Measurements from ENCODE around the gene WBP2. TPM values are rescaled to one million over a fixed set of nuclear protein-coding genes. Genes with fewer than 3 reads are reported as not detected.

Gene WBP2
- total RNA-seq, 4 donors from 2014 or later, result 24.9 to 44.2 (median 36.9) TPM

DNA sequence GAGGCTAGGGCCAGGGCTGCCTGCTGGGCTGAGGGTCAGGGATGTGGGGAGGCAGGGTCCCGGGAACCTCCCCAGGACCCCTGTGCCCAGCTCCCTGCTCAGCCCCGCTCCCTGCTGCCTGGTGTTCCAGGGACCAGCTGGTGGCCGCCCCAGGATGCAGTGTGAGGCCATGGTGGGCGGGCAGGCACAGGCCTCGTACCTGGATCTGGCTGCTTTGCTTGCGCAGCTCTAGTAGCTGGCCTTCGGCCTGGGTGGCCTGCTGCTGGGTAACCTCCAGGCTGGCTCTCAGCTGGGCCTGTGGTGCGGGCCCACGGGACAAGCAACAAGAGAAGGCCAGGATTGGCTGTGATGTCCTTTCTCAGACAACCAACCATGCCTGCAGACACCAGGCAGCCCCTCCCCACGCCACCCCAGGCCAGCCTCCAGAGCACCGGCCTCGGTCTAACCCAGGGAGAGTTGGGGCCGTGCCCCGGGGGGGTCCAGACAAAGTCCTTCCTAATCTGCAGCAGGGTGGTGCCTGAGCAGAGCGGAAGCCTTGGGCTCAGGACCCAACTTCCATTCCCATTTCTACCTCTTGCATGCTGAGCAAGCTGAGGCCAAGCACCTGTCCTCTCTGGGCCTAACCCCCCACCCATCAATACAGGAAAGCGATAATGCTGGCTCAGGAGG lies 37.6 kb upstream of the WBP2 start:
- 85 to 100% methylated on average over 3 to 13 of the region's 16 CpGs for WGBS, 2 donors
- Histone ChIP-seq H3K27me3 (no peaks in the 10 kb centered on the region), H3K27ac (no peak overlapping the region), H3K36me3 (peaks cover 13 to 55% (median 21%) of the 10 kb centered on the region in 3 donors), H3K4me1 (peaks cover 25 to 56% (median 32%) of the 10 kb centered on the region in 3 donors), H3K9me3 (no peaks in the 10 kb centered on the region), H3K4me3 (no peak overlapping the region)
- TF ChIP-seq, protein P1, sequence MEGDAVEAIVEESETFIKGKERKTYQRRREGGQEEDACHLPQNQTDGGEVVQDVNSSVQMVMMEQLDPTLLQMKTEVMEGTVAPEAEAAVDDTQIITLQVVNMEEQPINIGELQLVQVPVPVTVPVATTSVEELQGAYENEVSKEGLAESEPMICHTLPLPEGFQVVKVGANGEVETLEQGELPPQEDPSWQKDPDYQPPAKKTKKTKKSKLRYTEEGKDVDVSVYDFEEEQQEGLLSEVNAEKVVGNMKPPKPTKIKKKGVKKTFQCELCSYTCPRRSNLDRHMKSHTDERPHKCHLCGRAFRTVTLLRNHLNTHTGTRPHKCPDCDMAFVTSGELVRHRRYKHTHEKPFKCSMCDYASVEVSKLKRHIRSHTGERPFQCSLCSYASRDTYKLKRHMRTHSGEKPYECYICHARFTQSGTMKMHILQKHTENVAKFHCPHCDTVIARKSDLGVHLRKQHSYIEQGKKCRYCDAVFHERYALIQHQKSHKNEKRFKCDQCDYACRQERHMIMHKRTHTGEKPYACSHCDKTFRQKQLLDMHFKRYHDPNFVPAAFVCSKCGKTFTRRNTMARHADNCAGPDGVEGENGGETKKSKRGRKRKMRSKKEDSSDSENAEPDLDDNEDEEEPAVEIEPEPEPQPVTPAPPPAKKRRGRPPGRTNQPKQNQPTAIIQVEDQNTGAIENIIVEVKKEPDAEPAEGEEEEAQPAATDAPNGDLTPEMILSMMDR (IDR thresholded peaks at IDR 0.05), result no peak
- no peak for TF ChIP-seq POLR2A (IDR thresholded peaks at IDR 0.05)
- intact Hi-C loops (cut with DNase I), result no loop called here
- no peak for DNase-seq

GRCh38 chr17:75891605-75892555 lies 36.7 kb upstream of the WBP2 start:
- Histone ChIP-seq H3K27ac (no peak overlapping the region), H3K4me1 (peaks cover 19 to 48% (median 24%) of the 10 kb centered on the region in 3 donors), H3K36me3 (peaks cover 13 to 56% (median 21%) of the 10 kb centered on the region in 3 donors), H3K9me3 (no peaks in the 10 kb centered on the region), H3K27me3 (no peaks in the 10 kb centered on the region), H3K4me3 (no peak overlapping the region)
- intact Hi-C loops (cut with DNase I), result no loop called here
- TF ChIP-seq POLR2A (IDR thresholded peaks at IDR 0.05), result no peak
- TF ChIP-seq, protein P1 (IDR thresholded peaks at IDR 0.05), result no peak
- no peak for DNase-seq
- 83 to 88% methylated on average over 9 to 11 of the region's 32 CpGs for WGBS, 2 donors

DNA sequence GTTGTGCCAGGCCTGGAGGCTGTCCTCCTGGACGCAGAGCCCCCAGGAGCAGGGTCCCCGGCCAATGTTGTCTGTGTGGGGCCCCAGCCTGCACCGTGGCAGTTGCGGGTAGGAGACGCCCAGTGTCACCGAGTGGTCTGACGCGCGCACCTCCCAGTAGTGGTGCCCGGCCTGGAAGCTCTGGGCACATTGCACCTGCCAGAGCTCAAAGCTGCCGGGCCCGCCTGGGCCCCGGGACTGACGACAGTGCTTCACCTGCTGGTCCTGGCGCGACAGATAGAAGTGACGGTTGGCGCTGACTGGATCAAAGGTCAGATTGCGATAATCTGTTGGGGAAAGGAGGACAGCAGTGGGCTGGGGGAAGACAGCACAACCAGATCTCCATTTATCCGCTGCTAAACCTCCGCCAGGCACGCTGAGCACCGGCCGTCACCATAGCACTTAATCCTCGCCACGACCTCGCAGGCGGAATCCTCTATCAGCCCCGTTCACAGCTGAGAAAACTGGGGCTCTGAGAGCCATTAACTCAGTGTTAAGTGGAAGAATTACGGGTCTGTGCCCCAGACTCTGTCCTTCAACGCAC lies 36.0 kb upstream of the WBP2 start:
- Histone ChIP-seq H3K4me1 (peaks cover 19 to 44% (median 22%) of the 10 kb centered on the region in 3 donors), H3K27me3 (no peaks in the 10 kb centered on the region), H3K27ac (no peak overlapping the region), H3K4me3 (no peak overlapping the region), H3K9me3 (no peaks in the 10 kb centered on the region), H3K36me3 (peaks cover 13 to 56% (median 21%) of the 10 kb centered on the region in 3 donors)
- no peak for TF ChIP-seq POLR2A (IDR thresholded peaks at IDR 0.05)
- TF ChIP-seq, protein P1 (IDR thresholded peaks at IDR 0.05), result no peak
- no peak for DNase-seq
- WGBS, 2 donors, result 83 to 94% methylated on average over 6 to 12 of the region's 31 CpGs
- intact Hi-C loops (cut with DNase I), result no loop called here

DNA sequence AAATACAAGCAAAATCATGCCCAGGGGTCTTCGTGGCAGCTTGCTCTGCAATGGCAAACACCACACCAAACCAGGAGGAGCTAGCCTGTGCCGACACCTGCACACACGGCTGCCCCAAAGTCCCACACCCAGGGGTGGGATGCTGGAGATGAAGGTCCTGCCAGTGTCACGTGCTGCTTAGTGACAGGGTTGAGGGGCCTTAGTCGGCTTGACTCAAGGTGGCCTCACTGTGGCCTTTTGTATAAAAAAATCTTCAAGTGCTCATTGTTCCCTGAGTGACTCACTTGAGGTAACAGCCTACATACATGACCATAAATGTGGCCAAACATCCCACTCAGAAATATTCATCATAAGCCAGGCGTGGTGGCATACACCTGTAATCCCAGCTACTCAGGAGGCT lies 34.3 kb upstream of the WBP2 start:
- Histone ChIP-seq H3K9me3 (no peaks in the 10 kb centered on the region), H3K4me3 (no peak overlapping the region), H3K27ac (no peak overlapping the region), H3K36me3 (peaks cover 13 to 56% (median 21%) of the 10 kb centered on the region in 3 donors), H3K4me1 (peaks cover 5 to 27% (median 6%) of the 10 kb centered on the region in 3 donors), H3K27me3 (no peaks in the 10 kb centered on the region)
- TF ChIP-seq, protein P1 (IDR thresholded peaks at IDR 0.05), result no peak
- TF ChIP-seq POLR2A (IDR thresholded peaks at IDR 0.05), result no peak
- no peak for DNase-seq
- intact Hi-C loops (cut with DNase I), result no loop called here
- WGBS, 2 donors, result 67 to 70% methylated on average over 3 to 4 of the region's 6 CpGs
